Cardiac fibroblast (primary cell): ENCODE measurements around the gene EPB41L4A.
"Not testable (repeated sequence)": the region's sequence is repeated elsewhere in the genome, so short reads cannot be mapped to it uniquely, and the experiment has no call there.

ENCODE experiments used
- DNase-seq, 2 donors: peaks; one replicate each; pipeline versions ENCODE4 v3.0.0 to v3.0.0-alpha.2; 2010; ENCODE audit warnings: low read depth in 2 of 2
- H3K4me3 ChIP-seq, 2 donors: replicated peaks in 1 of 2; 1 replicate in 1 of 2; 2 replicates in 1 of 2; pipeline ENCODE4 v1.5.1; 2011; ENCODE audit warnings: low read depth in 2 of 2, low read length in 2 of 2, mild to moderate bottlenecking in 2 of 2, moderate library complexity in 1 of 2
- CTCF ChIP-seq: IDR thresholded peaks from one replicate; pipeline ENCODE4 v1.5.1; 2011; ENCODE audit warnings: low read depth, mild to moderate bottlenecking, low read length, inconsistent platforms

EPB41L4A gene

GRCh38 chr5:112419164-112419985, at the start of gene EPB41L4A:
EPB41L4A (minus strand) TSS chr5:112419277; CDS start chr5:112419039, 238 bp downstream.
- TF ChIP-seq CTCF = no peak
- H3K4me3 ChIP-seq = peak within 1 kb of the TSS; percentile 56 to 93
- DNase-seq = peak; percentile 27 to 69

- no peak overlapping the region for H3K4me3 ChIP-seq
- TF ChIP-seq CTCF = no peak
- no peak for DNase-seq
Observed at GRCh38 chr5:112467485-112467884, 48.4 kb upstream of the EPB41L4A start.

- not testable (repeated sequence) for H3K4me3 ChIP-seq, DNase-seq
Observed at GRCh38 chr5:112466261-112466660, 47.2 kb upstream of the EPB41L4A start.

- not testable (repeated sequence) for DNase-seq, H3K4me3 ChIP-seq
Observed at GRCh38 chr5:112447187-112447760, 28.2 kb upstream of the EPB41L4A start.

- no peak for DNase-seq
- no peak for TF ChIP-seq CTCF
- no peak overlapping the region for H3K4me3 ChIP-seq
Observed at GRCh38 chr5:112445626-112446350, 26.7 kb upstream of the EPB41L4A start.

GRCh38 chr5:112443932-112444331, 24.9 kb upstream of the EPB41L4A start:
- not testable (repeated sequence) for H3K4me3 ChIP-seq, DNase-seq

- H3K4me3 ChIP-seq = no peak overlapping the region
- DNase-seq = no peak
- TF ChIP-seq CTCF = no peak
Observed at GRCh38 chr5:112440031-112440430, 21.0 kb upstream of the EPB41L4A start.

- H3K4me3 ChIP-seq = no peak overlapping the region
- no peak for TF ChIP-seq CTCF
- no peak for DNase-seq
Observed at GRCh38 chr5:112436144-112436543, 17.1 kb upstream of the EPB41L4A start.
